SKM-1 (cell line): ENCODE measurements around the gene DCST2.
A peak's percentile ranks its signal among the peaks of the same experiment; 100 is the strongest.
"Not testable (repeated sequence)": the region's sequence is repeated elsewhere in the genome, so short reads cannot be mapped to it uniquely, and the experiment has no call there.

Source experiments
- DNase-seq: peaks from one replicate; lab custom pipeline; 2025; ENCODE audit not compliant: unreplicated experiment; lab: John Stamatoyannopoulos, UW

DCST2 gene

GRCh38 chr1:155000726-155001424 is 32.7 kb downstream of the DCST2 start:
- peak; percentile 96 for DNase-seq

DNA sequence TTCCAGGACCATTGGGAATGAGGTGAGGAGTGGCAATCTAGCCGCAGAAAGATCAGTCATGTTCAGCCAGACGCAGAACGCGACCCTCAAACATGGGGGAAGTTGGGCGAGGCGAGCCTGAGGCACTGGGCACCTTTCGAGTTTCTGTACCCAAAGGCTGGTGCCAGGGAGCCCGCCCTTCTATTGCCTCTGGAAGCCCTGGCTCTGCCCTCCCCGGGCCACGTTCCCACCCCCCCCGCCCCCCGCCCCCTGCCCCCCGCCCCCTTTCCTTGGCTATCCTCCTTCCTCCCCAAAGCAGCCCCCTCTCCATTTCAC is 33.2 kb downstream of the DCST2 start:
- DNase-seq = no peak

GRCh38 chr1:154999571-155000410 is 33.8 kb downstream of the DCST2 start:
- DNase-seq = no peak

GRCh38 chr1:154998818-154999570 is 34.6 kb downstream of the DCST2 start:
- DNase-seq = peak; percentile 90

- no peak for DNase-seq
Measured at GRCh38 chr1:154998201-154998780, 35.3 kb downstream of the DCST2 start.

DNA sequence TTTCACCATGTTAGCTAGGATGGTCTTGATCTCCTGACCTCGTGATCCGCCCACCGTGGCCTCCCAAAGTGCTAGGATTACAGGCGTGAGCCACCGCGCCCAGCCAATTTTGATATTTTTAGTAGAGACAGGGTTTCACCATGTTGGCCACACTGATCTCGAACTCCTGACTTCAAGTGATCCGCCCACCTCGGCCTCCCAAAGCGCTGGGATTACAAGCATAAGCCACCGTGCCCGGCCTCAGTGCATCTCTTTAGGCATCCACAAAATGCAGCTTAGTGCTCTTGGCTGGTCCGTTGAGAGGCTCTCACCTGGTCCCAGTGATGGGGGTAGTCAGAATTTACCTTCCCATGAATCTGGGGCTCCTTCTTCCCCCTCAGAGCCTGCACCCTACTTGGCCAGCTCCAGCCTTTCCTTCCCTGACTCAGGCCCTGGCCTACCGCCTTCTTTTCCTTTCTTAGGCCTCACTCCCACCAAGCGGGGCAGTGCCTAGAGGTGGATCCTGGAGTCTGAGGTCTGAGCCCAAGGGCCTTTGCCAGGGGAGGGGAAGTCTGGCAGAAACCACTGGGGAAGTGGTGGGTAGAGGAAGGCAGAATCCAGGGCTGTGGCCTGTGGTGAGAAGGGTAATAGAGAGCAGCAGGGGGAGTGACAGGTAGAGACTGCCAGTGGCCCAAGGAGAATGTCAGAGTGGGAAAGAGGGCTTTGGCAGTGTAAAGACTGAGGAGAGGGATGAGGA is 36.4 kb downstream of the DCST2 start:
- DNase-seq = peak; percentile 73

- DNase-seq = not testable (repeated sequence)
Measured at GRCh38 chr1:154995301-154995983, 38.1 kb downstream of the DCST2 start.

DNA sequence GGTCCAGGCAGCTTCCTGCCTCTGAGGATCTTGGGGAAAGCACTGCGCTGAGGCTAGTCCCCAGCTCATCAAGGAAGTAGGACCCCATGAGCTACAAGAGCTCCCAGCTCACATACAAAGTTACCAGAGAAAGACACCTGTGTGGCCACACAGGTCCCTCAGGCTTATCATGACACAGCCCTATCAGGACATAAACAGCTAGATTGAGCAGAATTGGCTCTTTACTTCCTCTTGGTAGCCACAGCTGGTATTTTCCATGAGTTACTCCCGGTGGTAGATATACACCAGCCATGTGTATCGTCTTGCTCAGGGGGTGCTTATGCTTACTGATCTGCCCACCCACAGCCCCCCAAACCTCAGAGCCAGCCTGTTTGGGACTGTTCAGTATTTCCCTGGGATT is 39.0 kb downstream of the DCST2 start:
- no peak for DNase-seq

- no peak for DNase-seq
Measured at GRCh38 chr1:154994269-154994587, 39.4 kb downstream of the DCST2 start.

DNA sequence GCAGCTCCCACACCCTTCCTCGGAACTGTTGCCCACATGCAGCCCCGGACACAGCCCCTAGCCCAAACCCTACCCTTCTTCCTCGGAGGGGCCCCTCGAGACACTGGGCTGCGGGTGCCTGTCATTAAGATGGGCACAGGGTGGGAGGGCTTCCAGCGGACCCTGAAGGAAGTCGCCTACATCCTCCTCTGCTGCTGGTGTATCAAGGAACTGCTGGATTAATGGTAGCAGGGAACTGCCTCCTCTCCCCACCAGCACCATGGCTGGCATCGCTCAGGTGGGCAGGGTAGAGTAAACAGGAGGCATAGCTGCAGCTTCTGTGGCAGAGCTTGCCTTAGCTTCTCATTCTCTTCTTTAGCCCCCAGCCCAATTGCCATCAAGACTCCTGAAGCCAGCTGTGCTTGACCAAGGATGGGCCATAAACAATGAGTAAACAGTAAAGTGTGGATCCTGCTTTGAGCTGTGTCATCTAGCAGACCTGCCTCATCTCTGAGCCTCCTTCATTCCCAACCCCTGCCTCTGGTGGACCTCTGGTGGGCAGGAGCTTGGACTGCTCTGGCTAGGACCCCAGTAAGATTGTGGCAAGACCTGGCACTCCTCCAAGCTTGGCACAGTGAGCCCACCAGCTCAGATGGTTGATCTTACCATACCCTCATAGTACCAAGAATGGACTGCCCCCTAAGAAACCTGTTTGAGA is 39.9 kb downstream of the DCST2 start, which contains the start of gene LENEP:
TSS of gene LENEP (plus strand) at position 15 of the 697 bp plus-strand sequence. CDS start at position 37, 22 bp downstream.
- no peak for DNase-seq

GRCh38 chr1:154992721-154993571 is 40.6 kb downstream of the DCST2 start:
- no peak for DNase-seq

DNA sequence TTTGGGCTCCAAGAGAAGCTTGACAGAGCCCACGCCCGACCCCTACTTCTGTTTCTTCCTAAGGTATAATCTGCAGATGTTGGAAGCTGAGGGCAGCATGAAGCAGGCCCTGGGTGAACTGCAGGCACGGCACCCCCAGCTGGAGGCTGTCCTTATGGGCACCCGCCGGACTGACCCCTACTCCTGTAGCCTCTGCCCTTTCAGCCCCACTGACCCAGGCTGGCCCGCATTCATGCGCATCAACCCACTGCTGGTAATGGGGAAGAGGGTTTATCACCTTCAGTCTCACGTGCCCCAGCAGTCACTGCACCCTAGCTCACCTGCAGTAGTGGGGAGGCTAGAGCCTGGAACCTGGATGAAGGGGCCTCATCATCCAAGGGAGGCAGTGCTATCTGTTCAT is 43.3 kb downstream of the DCST2 start:
- no peak for DNase-seq

DNA sequence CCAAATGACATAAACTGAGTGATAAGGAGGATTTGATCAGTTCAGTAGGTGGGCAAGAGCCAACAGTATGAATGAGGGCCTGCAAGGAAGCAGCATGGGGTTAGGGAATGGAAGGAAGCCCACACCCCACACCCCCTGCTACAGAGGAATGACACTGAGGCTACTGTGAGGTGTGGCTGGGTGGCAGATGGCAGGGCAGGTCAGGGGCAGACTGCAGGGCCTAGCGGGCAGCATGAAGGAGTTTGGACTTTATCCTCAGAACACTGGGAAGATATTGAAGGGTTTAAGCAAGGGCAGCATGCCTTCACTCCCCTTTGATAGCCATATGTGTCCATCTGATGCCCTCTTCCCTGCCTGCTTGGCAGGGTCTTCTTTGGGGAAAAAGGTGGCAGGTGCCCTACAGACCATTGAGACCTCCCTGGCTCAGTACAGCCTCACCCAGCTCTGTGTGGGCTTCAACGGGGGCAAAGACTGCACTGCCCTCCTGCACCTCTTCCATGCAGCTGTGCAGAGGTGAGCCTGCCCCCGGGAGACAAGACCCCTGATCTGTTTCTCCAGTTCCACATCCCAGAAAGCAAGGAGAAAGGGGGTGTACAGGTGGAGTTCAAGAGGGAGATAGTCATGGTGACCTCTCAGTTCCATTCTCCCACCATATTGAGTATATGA is 44.3 kb downstream of the DCST2 start:
- no peak for DNase-seq

DNA sequence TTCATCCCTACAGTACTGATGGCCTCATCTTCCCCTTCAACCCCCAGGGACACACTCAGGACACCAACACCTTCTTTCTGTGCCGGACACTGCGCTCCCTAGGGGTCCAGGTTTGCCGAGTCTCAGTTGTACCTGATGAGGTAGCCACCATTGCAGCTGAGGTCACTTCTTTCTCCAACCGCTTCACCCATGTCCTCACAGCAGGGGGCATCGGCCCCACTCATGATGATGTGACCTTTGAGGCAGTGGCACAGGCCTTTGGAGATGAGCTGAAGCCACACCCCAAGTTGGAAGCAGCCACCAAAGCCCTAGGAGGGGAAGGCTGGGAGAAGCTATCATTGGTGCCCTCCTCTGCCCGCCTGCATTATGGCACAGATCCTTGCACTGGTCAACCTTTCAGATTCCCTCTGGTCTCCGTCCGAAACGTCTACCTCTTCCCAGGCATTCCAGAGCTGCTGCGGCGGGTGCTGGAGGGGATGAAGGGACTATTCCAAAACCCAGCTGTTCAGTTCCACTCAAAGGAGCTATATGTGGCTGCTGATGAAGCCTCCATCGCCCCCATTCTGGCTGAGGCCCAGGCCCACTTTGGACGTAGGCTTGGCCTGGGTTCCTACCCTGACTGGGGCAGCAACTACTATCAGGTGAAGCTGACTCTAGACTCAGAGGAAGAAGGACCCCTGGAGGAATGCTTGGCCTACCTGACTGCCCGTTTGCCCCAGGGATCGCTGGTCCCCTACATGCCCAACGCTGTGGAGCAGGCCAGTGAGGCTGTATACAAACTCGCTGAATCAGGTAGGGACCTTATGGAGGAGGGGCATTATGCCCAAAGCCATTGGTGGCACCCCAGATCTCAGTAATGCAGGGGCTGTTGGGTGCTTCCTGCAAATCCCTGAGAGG is 45.3 kb downstream of the DCST2 start:
- DNase-seq = no peak

DNA sequence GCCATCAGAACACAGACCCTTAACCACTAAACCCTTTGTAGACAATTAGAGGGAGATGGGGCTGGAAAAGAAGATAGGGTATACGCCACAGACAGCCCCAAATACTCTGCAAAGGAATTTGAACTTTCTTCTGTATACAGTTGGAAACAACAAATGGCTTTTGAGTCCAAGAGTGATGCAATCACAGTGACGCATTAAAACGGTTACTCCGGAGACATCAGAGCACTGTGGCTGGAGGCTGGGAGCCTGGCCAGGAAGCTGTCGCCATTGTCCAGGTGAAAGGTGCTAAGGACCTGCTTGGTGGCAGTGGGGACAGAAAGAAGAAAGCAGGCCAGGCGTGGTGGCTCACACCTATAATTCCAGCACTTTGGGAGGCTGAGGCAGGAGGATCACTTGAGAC is 46.3 kb downstream of the DCST2 start:
- DNase-seq = no peak

DNA sequence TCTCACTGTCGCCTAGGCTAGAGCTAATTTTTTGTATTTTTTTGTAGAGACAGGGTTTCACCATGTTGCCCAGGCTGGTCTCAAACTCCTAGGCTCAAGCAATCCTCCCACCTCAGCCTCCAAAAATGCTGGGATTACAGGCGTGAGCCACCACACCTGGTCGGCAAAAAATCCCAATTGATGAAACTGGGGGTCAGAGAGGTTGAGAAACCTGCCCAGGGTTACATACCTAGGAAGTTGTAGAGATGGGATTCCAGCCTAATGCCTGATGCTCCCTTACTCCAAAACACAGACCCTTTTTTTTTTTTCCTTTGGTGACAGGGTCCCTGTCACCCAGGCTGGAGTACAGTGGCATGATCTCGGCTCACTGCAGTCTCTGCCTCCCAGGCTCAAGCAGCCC is 46.8 kb downstream of the DCST2 start:
- not testable (repeated sequence) for DNase-seq

DNA sequence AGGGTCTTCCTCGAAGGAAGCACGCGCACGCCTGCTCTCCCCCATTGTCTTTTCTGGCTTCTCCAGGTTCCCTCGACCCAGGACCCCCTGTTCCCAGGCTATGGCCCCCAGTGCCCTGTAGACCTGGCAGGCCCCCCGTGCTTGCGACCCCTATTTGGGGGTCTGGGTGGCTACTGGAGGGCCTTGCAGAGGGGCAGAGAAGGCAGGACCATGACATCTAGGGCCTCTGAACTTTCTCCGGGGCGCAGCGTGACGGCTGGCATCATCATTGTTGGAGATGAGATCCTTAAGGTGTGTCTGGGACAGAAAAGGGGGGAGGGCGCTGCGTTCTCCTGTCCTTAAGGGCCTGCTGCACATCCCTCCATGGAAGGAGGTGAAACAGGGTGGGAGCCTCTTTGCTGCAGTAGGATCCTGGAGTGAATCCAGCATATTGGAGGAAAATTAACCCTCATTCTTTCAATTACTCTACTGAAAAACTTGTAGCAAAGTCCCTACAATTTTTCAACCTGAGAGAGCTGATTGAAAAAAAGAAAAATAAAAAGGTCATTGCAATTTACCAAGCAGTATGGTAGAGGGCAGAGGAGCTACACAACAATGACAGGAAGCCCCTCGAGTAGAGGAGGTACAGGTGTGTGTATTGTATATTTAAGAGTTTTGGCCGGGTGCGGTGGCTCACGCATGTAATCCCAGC is 49.7 kb downstream of the DCST2 start:
- no peak for DNase-seq
